Chondrocyte (in vitro differentiated cells): ENCODE data around the gene NPC1. TPM values are rescaled to one million over a fixed set of nuclear protein-coding genes. Genes with fewer than 3 reads are reported as not detected.

Experiments used
- DNase-seq: peaks from one replicate; pipeline ENCODE4 v3.0.0; 2021; ENCODE audit warnings: mixed read lengths, low spot score
- H3K27ac Mint-ChIP-seq: one replicate; pipeline ENCODE4 v1.8.0; 2021; ENCODE audit warnings: mild to moderate bottlenecking, moderate library complexity, mixed read lengths; ENCODE audit not compliant: unreplicated experiment
- H3K27me3 Mint-ChIP-seq: 2 replicates; pipeline ENCODE4 v1.8.0; 2021; ENCODE audit warnings: low read depth, mixed read lengths
- H3K36me3 Mint-ChIP-seq: 2 replicates; pipeline ENCODE4 v1.8.0; 2021; ENCODE audit warnings: low read depth, mixed read lengths
- H3K4me1 Mint-ChIP-seq: 2 replicates; pipeline ENCODE4 v1.8.0; 2021; ENCODE audit warnings: low read depth, mild to moderate bottlenecking, mixed read lengths
- H3K4me3 Mint-ChIP-seq: one replicate; pipeline ENCODE4 v1.8.0; 2021; ENCODE audit warnings: mild to moderate bottlenecking, moderate library complexity, mixed read lengths; ENCODE audit not compliant: unreplicated experiment
- H3K9me3 Mint-ChIP-seq: 2 replicates; pipeline ENCODE4 v1.8.0; 2021; ENCODE audit warnings: low read depth, mixed read lengths
- total RNA-seq: library from RNA; stranded (reverse); gene quantifications from 3 replicates; pipeline ENCODE4 v1.2.1, GENCODE V29; 2021
- TF ChIP-seq, protein P1 (sequence below): fragments of 200-600 bp; sonication (generic); IDR thresholded peaks from 2 replicates; pipeline ENCODE4 v1.5.0; 2021; ENCODE audit warnings: antibody characterized with exemption, mild to moderate bottlenecking, moderate library complexity

Gene NPC1
- total RNA-seq, 1 donor from 2014 or later: 48.2 TPM

- Mint-ChIP-seq H3K27me3 (no peaks in the 10 kb centered on the region), H3K27ac (no peak overlapping the region), H3K4me1 (peaks cover 8% of the 10 kb centered on the region), H3K36me3 (peaks cover 48% of the 10 kb centered on the region), H3K9me3 (no peaks in the 10 kb centered on the region), H3K4me3 (no peak overlapping the region)
- TF ChIP-seq, protein P1, sequence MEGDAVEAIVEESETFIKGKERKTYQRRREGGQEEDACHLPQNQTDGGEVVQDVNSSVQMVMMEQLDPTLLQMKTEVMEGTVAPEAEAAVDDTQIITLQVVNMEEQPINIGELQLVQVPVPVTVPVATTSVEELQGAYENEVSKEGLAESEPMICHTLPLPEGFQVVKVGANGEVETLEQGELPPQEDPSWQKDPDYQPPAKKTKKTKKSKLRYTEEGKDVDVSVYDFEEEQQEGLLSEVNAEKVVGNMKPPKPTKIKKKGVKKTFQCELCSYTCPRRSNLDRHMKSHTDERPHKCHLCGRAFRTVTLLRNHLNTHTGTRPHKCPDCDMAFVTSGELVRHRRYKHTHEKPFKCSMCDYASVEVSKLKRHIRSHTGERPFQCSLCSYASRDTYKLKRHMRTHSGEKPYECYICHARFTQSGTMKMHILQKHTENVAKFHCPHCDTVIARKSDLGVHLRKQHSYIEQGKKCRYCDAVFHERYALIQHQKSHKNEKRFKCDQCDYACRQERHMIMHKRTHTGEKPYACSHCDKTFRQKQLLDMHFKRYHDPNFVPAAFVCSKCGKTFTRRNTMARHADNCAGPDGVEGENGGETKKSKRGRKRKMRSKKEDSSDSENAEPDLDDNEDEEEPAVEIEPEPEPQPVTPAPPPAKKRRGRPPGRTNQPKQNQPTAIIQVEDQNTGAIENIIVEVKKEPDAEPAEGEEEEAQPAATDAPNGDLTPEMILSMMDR: no peak
- DNase-seq: no peak
Measured at GRCh38 chr18:23539911-23540525, 46.3 kb downstream of the NPC1 start.

- no peaks in the 10 kb centered on the region for H3K27me3 Mint-ChIP-seq
- H3K4me1 Mint-ChIP-seq: peaks cover 8% of the 10 kb centered on the region
- no peak for DNase-seq
- no peaks in the 10 kb centered on the region for H3K9me3 Mint-ChIP-seq
- H3K36me3 Mint-ChIP-seq: peaks cover 47% of the 10 kb centered on the region
- no peak overlapping the region for H3K4me3 Mint-ChIP-seq
- H3K27ac Mint-ChIP-seq: peak overlapping the region; percentile 52
- TF ChIP-seq, protein P1: no peak
Measured at GRCh38 chr18:23539296-23539695, 47.0 kb downstream of the NPC1 start.

DNA sequence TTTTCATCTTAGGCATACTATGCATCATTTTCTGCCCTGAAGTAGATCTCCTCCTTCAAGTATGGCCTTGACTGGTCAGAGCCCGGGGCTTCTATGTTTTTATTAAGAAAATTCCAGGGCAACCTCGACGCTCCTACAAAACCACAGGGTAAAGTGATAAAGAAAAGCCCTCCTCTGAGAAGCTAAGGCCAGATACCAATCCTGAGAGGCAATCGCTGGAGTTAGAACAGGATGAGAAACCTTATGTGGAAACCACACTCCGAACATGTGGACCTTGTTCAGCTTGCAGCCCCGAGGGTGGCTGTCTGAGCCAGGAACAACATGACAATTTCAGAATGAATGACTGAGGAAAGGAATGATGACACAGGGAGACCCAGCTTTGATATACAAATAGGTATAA is 47.4 kb downstream of the NPC1 start:
- DNase-seq: no peak
- Mint-ChIP-seq H3K27ac (peak overlapping the region; percentile 52), H3K9me3 (no peaks in the 10 kb centered on the region), H3K36me3 (peaks cover 47% of the 10 kb centered on the region), H3K27me3 (no peaks in the 10 kb centered on the region), H3K4me1 (peaks cover 8% of the 10 kb centered on the region), H3K4me3 (no peak overlapping the region)
- TF ChIP-seq, protein P1: no peak

GRCh38 chr18:23538001-23538400 is 48.3 kb downstream of the NPC1 start:
- Mint-ChIP-seq H3K27me3 (no peaks in the 10 kb centered on the region), H3K36me3 (peaks cover 45% of the 10 kb centered on the region), H3K4me3 (no peak overlapping the region), H3K4me1 (peaks cover 8% of the 10 kb centered on the region), H3K9me3 (no peaks in the 10 kb centered on the region), H3K27ac (no peak overlapping the region)
- TF ChIP-seq, protein P1: no peak
- no peak for DNase-seq

GRCh38 chr18:23537274-23537673 is 49.0 kb downstream of the NPC1 start:
- H3K9me3 Mint-ChIP-seq: no peaks in the 10 kb centered on the region
- peaks cover 8% of the 10 kb centered on the region for H3K4me1 Mint-ChIP-seq
- peaks cover 45% of the 10 kb centered on the region for H3K36me3 Mint-ChIP-seq
- TF ChIP-seq, protein P1: no peak
- no peaks in the 10 kb centered on the region for H3K27me3 Mint-ChIP-seq
- no peak overlapping the region for H3K4me3 Mint-ChIP-seq
- DNase-seq: no peak
- H3K27ac Mint-ChIP-seq: no peak overlapping the region
